Measurements from ENCODE around the gene LRRC53.

LRRC53 gene

GRCh38 chr1:74429580-74429979, 82.8 kb downstream of the LRRC53 start:
- DNase-seq = no peak

GRCh38 chr1:74427681-74428080, 84.7 kb downstream of the LRRC53 start:
- DNase-seq = no peak

GRCh38 chr1:74426208-74426937, 86.0 kb downstream of the LRRC53 start:
- DNase-seq = no peak

- DNase-seq = no peak
These were observed 86.7 kb downstream of the LRRC53 start for GRCh38 chr1:74425676-74426075.

- DNase-seq = no peak
These were observed 88.9 kb downstream of the LRRC53 start for GRCh38 chr1:74423471-74423870.

- DNase-seq = no peak
These were observed 89.8 kb downstream of the LRRC53 start for GRCh38 chr1:74422421-74423292.

- DNase-seq = no peak
These were observed 91.9 kb downstream of the LRRC53 start for GRCh38 chr1:74420467-74420866.

All from CD4-positive, alpha-beta T cell treated with Interleukin-12 subunit alpha and Interleukin-12 subunit beta, for 1 hour (primary cell).